Activated gamma-delta T cell (primary cell): ENCODE measurements around the gene PMEPA1.

Experiments used
- DNase-seq: peaks from one replicate; lab custom pipeline; 2025; lab: John Stamatoyannopoulos, UW

PMEPA1 gene

GRCh38 chr20:57736738-57737347, 27.0 kb upstream of the PMEPA1 start:
- DNase-seq = no peak

- DNase-seq = no peak
These were observed 26.3 kb upstream of the PMEPA1 start for GRCh38 chr20:57735831-57736737.

GRCh38 chr20:57734754-57735153, 24.9 kb upstream of the PMEPA1 start:
- DNase-seq = no peak

- no peak for DNase-seq
These were observed 22.4 kb upstream of the PMEPA1 start for GRCh38 chr20:57732226-57732625.

DNA sequence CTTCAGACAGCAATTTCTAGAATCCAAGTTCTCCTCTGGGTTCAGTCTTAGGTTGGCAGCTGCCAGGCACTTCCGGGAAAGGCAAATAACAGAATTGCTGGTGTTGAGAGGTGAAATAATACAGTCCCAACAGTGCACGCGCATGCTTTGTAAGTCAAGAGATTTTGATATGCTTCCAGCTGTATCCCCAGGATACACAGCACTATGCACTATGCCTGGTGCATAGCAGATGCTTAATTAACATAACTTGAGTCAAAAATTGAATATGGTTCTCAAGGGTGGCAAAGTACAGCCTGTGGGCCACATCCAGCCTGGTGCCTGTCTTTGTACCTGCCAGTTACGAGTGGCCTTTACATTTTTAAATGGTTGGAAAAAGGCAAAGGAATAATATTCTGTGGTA, 18.9 kb upstream of the PMEPA1 start:
- DNase-seq = no peak

DNA sequence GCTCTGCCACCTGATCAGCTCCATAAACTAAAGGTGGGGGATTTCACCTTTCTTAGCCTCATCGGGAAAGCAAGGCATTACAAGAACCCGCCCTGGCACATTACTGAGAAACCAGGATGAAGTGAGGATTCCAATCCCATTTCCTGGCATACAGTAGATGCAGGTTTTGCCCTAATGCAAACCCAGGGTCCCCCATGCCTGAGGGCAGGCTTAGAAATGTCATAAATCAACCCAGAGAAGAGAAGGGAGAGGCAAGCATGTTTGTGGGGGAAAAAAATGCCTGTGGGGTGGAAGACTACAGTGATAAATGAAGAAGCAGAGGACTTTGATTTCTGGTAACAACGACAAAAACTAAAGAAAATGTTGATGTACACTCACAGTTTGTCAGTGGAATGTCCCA, 18.0 kb upstream of the PMEPA1 start:
- no peak for DNase-seq

- DNase-seq = no peak
These were observed 15.8 kb upstream of the PMEPA1 start for GRCh38 chr20:57725636-57726035.

DNA sequence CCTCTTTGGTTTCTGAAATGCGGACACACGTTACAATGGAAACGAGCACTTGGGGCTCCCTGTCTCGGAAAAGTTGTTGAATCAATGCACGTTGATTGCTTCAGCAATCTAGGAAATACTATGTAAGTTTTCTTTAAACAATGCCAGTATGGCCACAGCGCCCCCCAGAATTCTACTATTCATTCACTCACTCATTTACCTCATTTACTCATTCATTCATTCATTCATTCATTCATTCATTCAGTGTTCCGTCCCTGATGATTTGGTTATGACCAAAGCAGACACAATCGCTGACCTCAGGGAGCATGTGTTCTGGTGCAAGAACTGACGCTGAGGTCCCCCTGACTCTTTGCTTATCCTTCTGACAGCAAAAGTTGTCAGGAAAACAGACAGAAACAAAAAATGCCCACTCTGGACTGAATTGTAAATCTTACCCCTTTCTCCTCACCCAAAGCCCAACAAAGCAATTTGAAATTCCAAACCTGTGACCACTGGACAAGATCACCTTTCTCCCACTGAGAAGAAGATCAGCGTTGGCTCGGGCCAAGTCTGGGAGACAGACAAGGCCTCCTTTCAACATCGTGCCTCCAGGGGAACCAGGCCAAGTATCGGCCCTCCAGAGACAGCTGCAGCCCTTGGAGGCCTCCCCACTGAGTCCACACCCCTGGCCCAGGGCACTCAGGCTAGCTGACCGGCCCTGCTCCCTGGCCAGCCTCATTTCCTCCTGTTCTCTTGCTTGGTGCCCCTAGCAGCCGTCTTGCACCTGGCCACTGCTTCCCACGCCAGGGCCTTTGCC, 15.0 kb upstream of the PMEPA1 start:
- no peak for DNase-seq

DNA sequence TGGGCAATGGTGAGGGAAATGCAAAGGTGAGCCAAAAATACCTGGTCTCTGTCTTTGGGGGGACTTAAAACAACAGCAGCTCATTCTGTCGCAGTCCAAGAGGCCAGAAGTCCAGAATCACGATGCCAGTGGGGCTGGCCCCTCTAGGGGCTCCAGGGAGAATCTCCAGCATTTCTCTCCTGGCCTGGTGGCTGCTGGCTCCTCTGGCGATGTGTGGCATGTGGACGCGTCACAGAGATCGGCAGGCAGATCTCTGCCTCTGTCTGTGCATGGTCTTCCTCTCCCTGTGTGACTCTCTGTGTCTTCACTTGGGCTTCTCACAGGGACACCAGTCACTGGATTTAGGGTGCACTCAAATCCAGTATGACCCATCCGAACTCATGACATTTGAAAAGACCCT, 14.0 kb upstream of the PMEPA1 start:
- no peak for DNase-seq

DNA sequence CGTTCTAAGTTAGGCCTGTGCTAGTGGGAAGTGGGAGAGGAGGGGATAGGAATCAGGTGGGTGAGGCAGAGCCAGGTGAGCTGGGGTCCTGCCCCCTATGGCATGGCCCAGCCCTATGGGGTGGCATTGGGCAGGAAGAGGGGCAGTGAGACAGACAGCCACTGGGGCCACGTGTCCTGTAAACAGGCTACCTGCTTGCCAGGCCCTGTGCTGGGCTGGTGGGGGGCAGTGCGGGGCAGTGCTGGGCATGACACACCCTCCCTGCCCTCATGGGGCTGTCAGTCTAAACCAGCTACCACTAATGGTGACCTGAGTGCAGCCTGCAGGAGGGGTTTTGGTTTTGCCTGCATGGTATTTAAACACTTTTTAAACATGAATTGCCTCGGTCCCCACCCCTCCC, 10.1 kb upstream of the PMEPA1 start:
- no peak for DNase-seq

- peak; percentile 89 for DNase-seq
These were observed 8.7 kb upstream of the PMEPA1 start for GRCh38 chr20:57718490-57719009.

- no peak for DNase-seq
These were observed 8.0 kb upstream of the PMEPA1 start for GRCh38 chr20:57717797-57718196.

DNA sequence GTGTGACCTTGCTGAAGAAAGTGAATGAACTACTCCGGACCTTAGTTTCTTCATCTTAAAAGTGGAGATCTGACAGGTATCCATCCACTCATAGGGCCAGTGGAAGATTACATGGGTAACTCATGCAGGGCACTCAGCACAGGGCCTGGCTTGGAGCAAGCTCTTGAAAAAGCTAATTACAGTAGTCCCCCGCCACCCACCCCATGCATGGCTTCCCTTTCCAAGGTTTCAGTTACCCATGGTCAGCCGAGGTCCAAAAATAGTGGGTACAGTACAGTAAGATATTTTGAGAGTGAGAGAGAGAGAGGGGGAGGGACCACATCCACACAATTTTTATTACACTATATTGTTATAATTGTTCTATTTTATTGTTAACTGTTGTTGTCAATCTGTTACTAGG, 7.1 kb upstream of the PMEPA1 start:
- DNase-seq = no peak

GRCh38 chr20:57716202-57716601, 6.4 kb upstream of the PMEPA1 start:
- no peak for DNase-seq

GRCh38 chr20:57715268-57715904, 5.6 kb upstream of the PMEPA1 start:
- no peak for DNase-seq

DNA sequence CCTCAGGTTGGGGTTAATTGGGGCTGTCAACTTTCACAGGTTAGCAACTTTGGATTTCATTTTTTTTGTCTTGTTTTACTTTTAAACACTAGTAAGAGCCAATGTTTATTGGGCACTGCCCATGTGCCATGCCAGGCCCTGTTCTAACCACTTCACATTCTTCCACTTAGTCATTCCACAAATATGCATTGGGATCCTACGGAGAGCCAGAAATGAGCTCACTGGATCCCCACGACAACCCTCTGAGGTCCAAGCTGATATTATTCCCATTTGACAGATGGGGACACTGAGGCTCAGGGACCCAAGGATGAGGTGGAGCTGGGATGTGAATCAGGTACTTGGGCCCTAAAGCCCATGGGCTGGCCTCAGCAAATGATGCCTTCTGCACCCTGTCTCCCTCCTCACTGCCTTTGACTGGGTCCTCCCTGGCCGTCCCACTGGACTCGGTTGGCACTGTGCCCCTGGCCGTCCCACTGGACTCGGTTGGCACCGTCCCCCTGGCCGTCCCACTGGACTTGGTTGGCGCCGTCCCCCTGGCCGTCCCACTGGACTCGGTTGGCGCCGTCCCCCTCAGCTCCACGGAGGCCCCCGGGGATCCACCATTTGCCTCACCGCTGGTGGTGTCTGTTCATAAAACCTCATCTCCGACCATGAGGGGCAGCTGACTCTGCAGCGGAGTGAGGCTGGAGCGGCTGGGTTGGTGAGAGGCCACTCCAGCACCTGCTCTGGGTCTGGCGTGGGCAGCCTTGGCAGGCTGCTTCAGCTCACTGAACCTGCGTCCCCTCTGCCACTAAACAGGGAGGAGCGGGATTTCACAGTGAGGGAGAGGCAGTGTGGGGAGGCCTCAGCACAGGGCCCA, 4.8 kb upstream of the PMEPA1 start:
- no peak for DNase-seq

DNA sequence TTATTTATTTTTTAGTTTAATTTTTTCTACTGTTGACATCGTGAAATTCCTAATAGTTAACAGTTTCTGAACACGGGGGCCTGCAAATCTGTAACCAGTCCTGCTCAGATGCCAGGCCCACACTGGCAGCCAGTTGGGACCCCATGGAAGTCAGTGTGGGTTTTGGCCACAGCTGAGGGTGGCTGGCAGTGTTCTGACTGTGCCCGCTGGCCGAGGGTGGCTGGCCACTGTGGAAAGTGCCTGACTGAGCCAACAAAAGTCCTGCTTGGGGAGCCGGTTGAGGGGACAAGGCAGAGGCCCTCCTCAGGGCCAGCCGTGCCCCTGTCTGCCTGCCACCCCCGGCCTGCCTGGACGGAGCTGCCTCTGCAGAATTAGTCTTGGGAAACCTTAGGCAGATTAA, 4.1 kb upstream of the PMEPA1 start:
- no peak for DNase-seq

- DNase-seq = no peak
These were observed 3.7 kb upstream of the PMEPA1 start for GRCh38 chr20:57713505-57713903.

DNA sequence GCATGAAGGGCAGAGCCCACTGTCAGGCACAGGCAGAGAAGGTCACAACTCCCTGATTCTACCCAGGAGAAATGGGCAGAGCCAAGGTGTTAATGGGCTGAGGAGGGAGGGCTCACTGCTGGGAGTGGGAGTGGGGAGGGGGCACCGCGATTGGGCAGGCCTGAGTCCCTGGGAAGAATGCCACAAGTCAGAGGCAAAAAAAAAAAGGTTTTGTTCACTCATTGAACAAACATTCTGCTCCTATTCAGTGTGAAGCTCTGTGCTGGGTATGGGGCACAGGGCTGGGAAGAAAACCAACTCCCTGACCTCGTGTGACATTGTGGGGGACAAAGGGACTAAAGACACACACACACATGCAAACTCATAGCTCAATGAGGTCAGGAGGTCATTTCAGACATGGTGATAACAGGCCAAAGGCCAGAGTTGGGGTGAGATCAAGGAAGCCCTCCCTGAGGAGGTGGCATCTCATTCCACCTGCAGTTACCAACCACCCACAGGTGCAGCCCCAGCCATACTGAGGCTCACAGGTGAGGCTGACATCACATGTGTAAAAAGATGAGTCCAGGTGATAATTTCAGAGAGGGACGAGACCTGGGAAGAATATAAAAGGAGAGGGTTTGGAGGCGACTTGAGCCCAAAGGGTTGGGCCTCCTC, 3.2 kb upstream of the PMEPA1 start:
- no peak for DNase-seq

- no peak for DNase-seq
These were observed 2.5 kb upstream of the PMEPA1 start for GRCh38 chr20:57712341-57712740.
